ENCODE measurements around the gene MYRIP.
"Not testable (repeated sequence)": the region's sequence is repeated elsewhere in the genome, so short reads cannot be mapped to it uniquely, and the experiment has no call there.

DNA sequence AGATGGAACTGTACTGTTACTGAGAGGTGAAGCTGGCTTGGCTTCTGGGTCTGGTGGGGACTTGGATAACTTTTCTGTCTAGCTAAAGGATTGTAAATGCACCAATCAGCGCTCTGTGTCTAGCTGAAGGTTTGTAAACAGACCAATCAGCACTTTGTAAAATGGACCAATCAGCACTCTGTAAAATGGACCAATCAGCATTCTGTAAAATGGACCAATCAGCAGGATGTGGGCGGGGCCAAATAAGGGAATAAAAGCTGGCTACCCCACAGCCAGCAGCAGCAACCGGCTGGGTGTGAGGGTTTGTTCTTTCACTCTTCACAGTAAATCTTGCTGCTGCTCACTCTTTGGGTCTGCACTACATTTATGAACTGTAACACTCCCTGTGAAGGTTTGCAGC, 6.9 kb upstream of the MYRIP start:
- not testable (repeated sequence) for TF ChIP-seq TAF1, SPI1, POLR2A (IDR thresholded peaks at IDR 0.05; ENCODE audit: low read depth, low read length)

All from GM12891 (cell line).